Ishikawa (cell line): ENCODE data around the gene CACNA2D4.

Source experiments
- CEBPB ChIP-seq: IDR thresholded peaks from 2 replicates; pipeline ENCODE4 v1.6.1; 2012
- CREB1 ChIP-seq: IDR thresholded peaks from 2 replicates; pipeline ENCODE4 v1.6.1; 2012; ENCODE audit warnings: low read depth
- EGR1 ChIP-seq: IDR thresholded peaks from 2 replicates; pipeline ENCODE4 v1.6.1; 2012
- EP300 ChIP-seq: IDR thresholded peaks from 2 replicates; pipeline ENCODE4 v1.6.1; 2012; ENCODE audit warnings: borderline replicate concordance
- FOXM1 ChIP-seq: IDR thresholded peaks from 2 replicates; pipeline ENCODE4 v1.6.1; 2012; ENCODE audit warnings: low read depth, borderline replicate concordance
- MAX ChIP-seq: IDR thresholded peaks from 2 replicates; pipeline ENCODE4 v1.6.1; 2012
- RAD21 ChIP-seq: IDR thresholded peaks from 2 replicates; pipeline ENCODE4 v1.6.1; 2012; ENCODE audit warnings: low read depth
- REST ChIP-seq: IDR thresholded peaks from 2 replicates; pipeline ENCODE4 v1.6.1; 2012; ENCODE audit warnings: low read depth, mild to moderate bottlenecking
- TAF1 ChIP-seq: IDR thresholded peaks from 2 replicates; pipeline ENCODE4 v1.6.1; 2012; ENCODE audit warnings: low read depth, mild to moderate bottlenecking
- TEAD4 ChIP-seq: IDR thresholded peaks from 2 replicates; pipeline ENCODE4 v1.6.1; 2012
- USF1 ChIP-seq: IDR thresholded peaks from 2 replicates; pipeline ENCODE4 v1.6.1; 2012

GRCh38 chr12:1917172-1918070 lies 1.0 kb downstream of the CACNA2D4 start:
- no peak for TF ChIP-seq TAF1
- no peak for TF ChIP-seq FOXM1
- TF ChIP-seq EP300, result no peak
- TF ChIP-seq EGR1, result no peak
- no peak for TF ChIP-seq REST
- no peak for TF ChIP-seq CREB1
- TF ChIP-seq RAD21, result no peak
- no peak for TF ChIP-seq MAX
- no peak for TF ChIP-seq CEBPB
- TF ChIP-seq TEAD4, result no peak
- TF ChIP-seq USF1, result no peak
